Spleen (tissue), 11 donors: ENCODE measurements around the gene ME3. TPM values are rescaled to one million over a fixed set of nuclear protein-coding genes. Genes with fewer than 3 reads are reported as not detected.

ENCODE experiments used
- DNase-seq: peaks from one replicate; pipeline ENCODE4 v3.0.0-alpha.2; 2020
- H3K27ac ChIP-seq, 8 donors: fragments of 200-600 bp; sonication (generic) in 7 of 8; 1 replicate in 4 of 8; 2 replicates in 4 of 8; pipeline versions ENCODE4 v1.5.0 to v1.8.0; 2016 to 2021; ENCODE audit warnings: inconsistent platforms in 4 of 8, mild to moderate bottlenecking in 4 of 8, moderate library complexity in 1 of 8
- H3K27me3 ChIP-seq, 7 donors: fragments of 200-600 bp; sonication (generic) in 6 of 7; replicated peaks in 1 of 7; 1 replicate in 4 of 7; 2 replicates in 3 of 7; pipeline versions ENCODE4 v1.5.0 to v1.8.0; 2016 to 2021; ENCODE audit warnings: inconsistent platforms in 3 of 7, mild to moderate bottlenecking in 1 of 7
- H3K36me3 ChIP-seq, 6 donors: fragments of 200-600 bp; sonication (generic) in 5 of 6; 1 replicate in 4 of 6; 2 replicates in 2 of 6; pipeline versions ENCODE4 v1.5.0 to v1.8.0; 2016 to 2021; ENCODE audit warnings: inconsistent platforms in 2 of 6
- H3K4me1 ChIP-seq, 6 donors: fragments of 200-600 bp; sonication (generic) in 5 of 6; 1 replicate in 3 of 6; 2 replicates in 3 of 6; pipeline versions ENCODE4 v1.5.0 to v1.8.0; 2016 to 2021; ENCODE audit warnings: inconsistent platforms in 3 of 6
- H3K4me3 ChIP-seq, 8 donors: fragments of 200-600 bp; sonication (generic) in 7 of 8; 1 replicate in 4 of 8; 2 replicates in 4 of 8; pipeline versions ENCODE4 v1.5.0 to v1.8.0; 2016 to 2021; ENCODE audit warnings: inconsistent platforms in 4 of 8, mild to moderate bottlenecking in 4 of 8, moderate library complexity in 2 of 8
- H3K9me3 ChIP-seq, 8 donors: fragments of 200-600 bp; sonication (generic) in 7 of 8; 1 replicate in 4 of 8; 2 replicates in 4 of 8; pipeline versions ENCODE4 v1.5.0 to v1.8.0; 2016 to 2021; ENCODE audit warnings: inconsistent platforms in 4 of 8
- POLR2A ChIP-seq, 3 donors: fragments of 450-650 bp; IDR thresholded peaks; one replicate each; pipeline ENCODE4 v1.5.1; 2017; ENCODE audit warnings: antibody characterized with exemption in 3 of 3, mild to moderate bottlenecking in 1 of 3
- POLR2AphosphoS5 ChIP-seq, 3 donors: sonication (generic); formaldehyde crosslinking; IDR thresholded peaks; one replicate each; pipeline ENCODE4 v1.5.1; 2017; ENCODE audit warnings: antibody characterized with exemption in 3 of 3
- WGBS, 5 donors: extraction: QIAGEN DNeasy Blood & Tissue Kit in 3 of 5; methylation state at CpG; one replicate each; pipeline versions ENCODE4 v1.1.5 to v1.1.7; 2013 to 2018; 5-methylcytosine and 5-hydroxymethylcytosine counted together
- intact Hi-C: fragments of 100-400 bp; cut with DNase I; formaldehyde crosslinking; loops from one replicate; pipeline ENCODE4 v1.15.0; 2023; ENCODE audit warnings: low total_unique reads
- polyA plus RNA-seq, 3 donors: library from polyadenylated mRNA; stranded (reverse); fragments of 200-250 nt; gene quantifications; one replicate each; pipeline ENCODE4 v1.2.1, GENCODE V29; 2013
- total RNA-seq, 7 donors: library from RNA; depleted of rRNA in 3 of 7; stranded (reverse); fragments of >200 nt in 3 of 7; fragmentation: NEBNext Ultra II Directional in 4 of 7; extraction: Animal tissue kit (Norgen Biotek cat#: 25700) in 4 of 7; gene quantifications; one replicate each; pipeline versions ENCODE4 v1.1.0 to v1.2.1, GENCODE V29; 2016 to 2021
- TF ChIP-seq, protein P1 (sequence below), 11 experiments: fragments of 200-600 bp in 7 of 11; fragments of 450-650 bp in 4 of 11; sonication (generic) in 4 of 11; IDR thresholded peaks in 8 of 11; conservative IDR thresholded peaks in 3 of 11; 1 replicate in 7 of 11; 2 replicates in 4 of 11; pipeline versions ENCODE4 v1.4.0 to v1.8.0; 2016 to 2021; ENCODE audit warnings: antibody characterized with exemption in 11 of 11, inconsistent platforms in 4 of 11, mild to moderate bottlenecking in 1 of 11
- donor health status: healthy with polysubstance abuse.
- donor health status: DM: no; HTN: no; CAD: no; lungs with moderate emphysema.
- donor health status: DM: no; HTN: no; CAD: no.
- donor health status: Bipolar disorder and iron deficiency.
- donor health status: healthy.
- donor health status: DM: no; HTN: no; CAD: no.
- donor health status: DM: yes; HTN: yes; CAD: no.

The ME3 gene
- total and polyA plus RNA-seq, 10 donors = 6.4 to 25.9 (median 18.3) TPM

DNA sequence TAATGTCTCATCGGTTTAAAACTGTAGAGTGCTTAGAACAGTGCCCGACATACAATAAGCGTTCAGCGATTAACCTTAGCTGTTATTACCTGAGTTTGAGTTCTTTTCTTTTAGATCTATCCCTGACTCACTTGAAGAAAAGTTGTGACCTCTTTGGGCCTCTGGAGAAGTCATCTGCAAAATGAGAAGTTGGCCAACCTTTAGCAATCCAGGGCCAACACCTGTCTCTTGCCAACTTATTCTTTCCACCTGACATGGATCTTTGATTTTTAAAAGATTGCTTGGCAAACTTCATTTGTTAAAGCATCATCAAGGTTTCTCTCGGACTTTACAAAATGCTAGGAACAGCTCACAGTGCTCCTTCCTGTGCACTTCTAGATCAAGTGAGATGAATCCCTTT lies 208.5 kb downstream of the ME3 start:
- Histone ChIP-seq H3K4me3 (no peak overlapping the region), H3K9me3 (no peaks in the 10 kb centered on the region), H3K36me3 (no peaks in the 10 kb centered on the region), H3K4me1 (peaks cover 0 to 19% (median 8%) of the 10 kb centered on the region in 6 donors), H3K27me3 (no peaks in the 10 kb centered on the region), H3K27ac (no peak overlapping the region)
- intact Hi-C loops = no loop called here
- DNase-seq = no peak
- no peak for TF ChIP-seq POLR2A (IDR thresholded peaks at IDR 0.05)
- TF ChIP-seq, protein P1, sequence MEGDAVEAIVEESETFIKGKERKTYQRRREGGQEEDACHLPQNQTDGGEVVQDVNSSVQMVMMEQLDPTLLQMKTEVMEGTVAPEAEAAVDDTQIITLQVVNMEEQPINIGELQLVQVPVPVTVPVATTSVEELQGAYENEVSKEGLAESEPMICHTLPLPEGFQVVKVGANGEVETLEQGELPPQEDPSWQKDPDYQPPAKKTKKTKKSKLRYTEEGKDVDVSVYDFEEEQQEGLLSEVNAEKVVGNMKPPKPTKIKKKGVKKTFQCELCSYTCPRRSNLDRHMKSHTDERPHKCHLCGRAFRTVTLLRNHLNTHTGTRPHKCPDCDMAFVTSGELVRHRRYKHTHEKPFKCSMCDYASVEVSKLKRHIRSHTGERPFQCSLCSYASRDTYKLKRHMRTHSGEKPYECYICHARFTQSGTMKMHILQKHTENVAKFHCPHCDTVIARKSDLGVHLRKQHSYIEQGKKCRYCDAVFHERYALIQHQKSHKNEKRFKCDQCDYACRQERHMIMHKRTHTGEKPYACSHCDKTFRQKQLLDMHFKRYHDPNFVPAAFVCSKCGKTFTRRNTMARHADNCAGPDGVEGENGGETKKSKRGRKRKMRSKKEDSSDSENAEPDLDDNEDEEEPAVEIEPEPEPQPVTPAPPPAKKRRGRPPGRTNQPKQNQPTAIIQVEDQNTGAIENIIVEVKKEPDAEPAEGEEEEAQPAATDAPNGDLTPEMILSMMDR (IDR thresholded peaks at IDR 0.05 in 8 of 11, conservative IDR thresholded peaks at IDR 0.05 in 3 of 11) = no peak
- TF ChIP-seq POLR2AphosphoS5 (IDR thresholded peaks at IDR 0.05) = no peak
- 94 to 97% (median 96%) methylated on average over 5 of the region's 5 CpGs for WGBS, 5 donors

DNA sequence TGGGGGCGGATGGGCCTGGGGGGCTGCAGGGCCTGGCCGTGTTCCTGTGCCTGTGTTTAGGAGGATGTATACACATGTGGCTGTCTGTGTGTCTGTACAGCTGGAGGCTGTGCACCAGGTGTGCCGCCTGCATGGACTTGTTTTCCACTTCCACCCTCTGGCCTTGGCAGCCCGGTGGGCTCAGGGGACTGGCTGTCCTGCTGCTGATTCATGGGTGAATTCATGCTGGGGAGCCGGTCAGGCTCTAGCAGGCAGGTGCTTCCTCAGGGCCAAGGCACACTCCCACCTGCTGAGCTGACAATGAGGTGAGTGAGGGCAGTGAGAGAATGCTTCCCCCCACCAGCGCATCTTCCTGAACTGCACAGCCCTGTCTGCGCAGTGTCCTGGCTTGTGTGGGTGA lies 209.3 kb downstream of the ME3 start:
- no peak for DNase-seq
- intact Hi-C loops = no loop called here
- Histone ChIP-seq H3K27me3 (no peaks in the 10 kb centered on the region), H3K27ac (no peak overlapping the region), H3K9me3 (no peaks in the 10 kb centered on the region), H3K4me1 (peaks cover 0 to 19% (median 8%) of the 10 kb centered on the region in 6 donors), H3K36me3 (no peaks in the 10 kb centered on the region), H3K4me3 (no peak overlapping the region)
- 72 to 86% (median 81%) methylated on average over 5 to 7 of the region's 7 CpGs for WGBS, 5 donors
- TF ChIP-seq, protein P1 (IDR thresholded peaks at IDR 0.05 in 8 of 11, conservative IDR thresholded peaks at IDR 0.05 in 3 of 11) = no peak
- TF ChIP-seq POLR2A (IDR thresholded peaks at IDR 0.05) (no peak), POLR2AphosphoS5 (IDR thresholded peaks at IDR 0.05) (no peak)

DNA sequence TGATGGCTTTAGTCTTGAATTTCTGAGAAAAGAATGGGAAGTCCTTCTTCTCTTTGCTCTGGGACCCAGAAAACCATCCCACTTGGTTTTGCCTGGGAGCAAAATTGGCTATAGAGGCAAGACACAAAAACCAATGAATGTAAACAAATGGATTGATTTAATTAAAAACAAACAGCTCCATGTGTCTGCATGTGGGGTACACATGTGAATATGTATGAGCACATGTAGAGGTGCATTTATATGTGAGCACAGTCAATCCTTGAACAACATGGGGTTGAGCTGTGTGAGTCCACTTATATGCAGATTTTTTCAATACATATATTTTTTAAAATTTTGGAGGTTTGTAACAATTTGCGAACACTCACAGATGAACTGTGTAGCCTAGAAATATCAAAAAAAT lies 210.5 kb downstream of the ME3 start:
- 96 to 100% (median 98%) methylated on average over 1 of the region's 1 CpG for WGBS, 5 donors

More for the DNA sequence above, 210.5 kb downstream of the ME3 start:
- Histone ChIP-seq H3K9me3 (no peaks in the 10 kb centered on the region), H3K27ac (peak overlapping the region in 3 of 8 donors; percentile 43 to 51 (median 51)), H3K4me3 (no peak overlapping the region), H3K36me3 (no peaks in the 10 kb centered on the region), H3K27me3 (no peaks in the 10 kb centered on the region), H3K4me1 (peaks cover 0 to 20% (median 8%) of the 10 kb centered on the region in 6 donors)
- intact Hi-C loops = no loop called here
- no peak for DNase-seq
- TF ChIP-seq POLR2A (IDR thresholded peaks at IDR 0.05) = no peak
- TF ChIP-seq, protein P1 (IDR thresholded peaks at IDR 0.05 in 8 of 11, conservative IDR thresholded peaks at IDR 0.05 in 3 of 11) = no peak
- no peak for TF ChIP-seq POLR2AphosphoS5 (IDR thresholded peaks at IDR 0.05)
